HG03565 (cell line): ENCODE results near the gene L2HGDH.
A peak's percentile ranks its signal among the peaks of the same experiment; 100 is the strongest.
"Not testable (repeated sequence)": the region's sequence is repeated elsewhere in the genome, so short reads cannot be mapped to it uniquely, and the experiment has no call there.

Experiments
- ATAC-seq: cut with Tn5 transposase; IDR thresholded peaks from one replicate; pipeline ENCODE4 v1.9.1; 2021; ENCODE audit warnings: mild to moderate bottlenecking, moderate library complexity; ENCODE audit not compliant: unreplicated experiment

L2HGDH gene

GRCh38 chr14:50311972-50312733 is at the start of gene L2HGDH, which contains the start of gene DMAC2L:
Gene L2HGDH (minus strand): TSS chr14:50312229. CDS start chr14:50312150, 79 bp downstream.
Gene DMAC2L (plus strand): TSS chr14:50312324. CDS start chr14:50321488, 9,164 bp downstream.
- ATAC-seq = peak; percentile 84

GRCh38 chr14:50360851-50361250 is 48.8 kb upstream of the L2HGDH start:
- ATAC-seq = no peak

DNA sequence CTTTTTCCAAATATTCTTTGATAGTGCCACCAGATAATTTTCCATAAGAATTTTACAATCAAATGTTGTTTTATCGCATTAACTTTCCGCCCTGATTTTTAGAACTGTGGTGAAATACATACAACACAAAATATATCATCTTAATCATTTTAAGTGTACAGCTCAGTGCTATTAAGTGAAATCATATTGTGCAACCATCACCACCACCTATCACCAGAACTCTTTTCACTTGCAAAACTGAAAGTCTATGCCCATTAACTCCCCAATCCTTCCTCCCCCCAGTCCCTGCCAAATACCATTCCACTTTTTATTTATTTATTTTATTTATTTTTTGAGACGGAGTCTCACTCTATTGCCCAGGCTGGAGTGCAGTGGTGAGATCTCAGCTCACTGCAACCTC is 48.1 kb upstream of the L2HGDH start:
- no peak for ATAC-seq

- no peak for ATAC-seq
Measured at GRCh38 chr14:50359631-50360030, 47.6 kb upstream of the L2HGDH start.

GRCh38 chr14:50357753-50358395 is 45.8 kb upstream of the L2HGDH start:
- no peak for ATAC-seq

DNA sequence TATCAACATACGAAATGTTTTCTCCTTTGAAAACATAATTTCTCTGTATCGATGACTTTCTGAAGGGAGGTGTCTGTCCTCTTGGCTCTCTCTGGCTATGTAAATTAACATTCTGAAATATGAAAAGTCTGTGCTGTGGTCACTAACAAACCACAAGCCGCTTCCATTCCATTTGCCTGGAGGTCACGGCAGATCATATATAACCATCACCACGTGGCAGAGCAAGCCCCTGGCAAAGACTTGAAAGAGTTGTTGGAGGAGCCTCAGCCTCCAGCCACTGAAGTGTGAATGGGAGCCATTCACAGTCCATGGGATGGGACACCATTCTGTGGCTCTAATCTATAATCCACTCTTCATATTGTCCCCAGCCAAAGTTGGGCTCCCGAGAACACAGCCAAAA is 45.1 kb upstream of the L2HGDH start:
- ATAC-seq = no peak

GRCh38 chr14:50356283-50356682 is 44.3 kb upstream of the L2HGDH start:
- not testable (repeated sequence) for ATAC-seq

GRCh38 chr14:50355692-50356091 is 43.7 kb upstream of the L2HGDH start:
- no peak for ATAC-seq

DNA sequence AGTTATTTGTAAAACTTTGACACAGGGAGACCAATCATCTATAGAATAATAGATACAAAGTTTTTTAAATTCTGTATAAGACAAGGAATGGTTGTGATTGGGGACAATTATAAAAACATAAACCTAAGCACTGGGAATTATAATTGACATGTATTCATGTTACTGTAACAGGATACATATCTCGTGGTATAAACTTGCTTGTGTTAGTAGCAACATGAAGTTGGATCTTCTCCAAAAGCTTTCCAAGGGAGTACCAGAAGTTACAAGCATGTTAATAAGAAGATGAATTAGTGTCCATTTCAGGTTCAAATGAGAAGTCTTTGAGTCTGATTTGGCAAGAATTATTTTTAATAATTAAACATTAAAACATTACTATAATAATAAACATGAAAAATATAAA is 42.5 kb upstream of the L2HGDH start:
- ATAC-seq = no peak

DNA sequence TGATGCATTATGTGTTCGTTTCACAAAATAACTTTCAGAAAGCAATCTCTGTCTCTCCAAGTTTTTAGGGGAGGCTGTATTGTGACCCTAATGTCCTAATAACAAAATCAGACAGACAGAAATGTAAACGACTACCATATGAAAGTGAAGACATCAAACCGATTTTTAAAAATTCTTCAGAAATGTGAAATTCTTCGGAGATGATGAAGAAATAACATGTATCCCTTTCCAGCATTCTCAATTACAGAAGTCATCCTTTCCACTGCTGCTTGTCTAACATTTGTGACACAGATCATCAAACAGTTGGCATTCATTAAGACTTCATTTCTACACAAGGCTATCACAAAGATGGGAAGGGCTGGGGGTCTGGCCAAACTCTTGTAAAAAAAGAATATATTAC is 41.1 kb upstream of the L2HGDH start:
- no peak for ATAC-seq

- no peak for ATAC-seq
Measured at GRCh38 chr14:50352584-50352983, 40.6 kb upstream of the L2HGDH start.

DNA sequence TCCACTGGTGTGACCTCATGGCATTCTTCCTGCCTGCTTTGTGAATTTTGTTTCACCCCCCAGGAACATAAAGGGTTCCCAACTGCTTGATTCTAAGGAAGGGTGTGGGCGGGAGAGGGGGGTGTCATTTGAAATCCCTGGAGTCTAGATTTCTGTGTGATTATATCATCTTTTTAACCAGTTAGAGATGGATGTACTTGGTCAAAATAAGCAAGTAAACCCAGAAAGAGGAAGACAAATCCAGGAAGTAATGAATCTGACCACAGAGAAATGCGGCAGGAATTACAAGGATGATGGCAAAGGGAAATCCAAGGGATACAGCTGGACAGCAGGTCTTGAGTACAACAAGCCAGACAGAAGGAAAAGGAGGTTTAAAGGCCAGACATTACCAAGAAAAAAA is 38.9 kb upstream of the L2HGDH start:
- ATAC-seq = no peak

DNA sequence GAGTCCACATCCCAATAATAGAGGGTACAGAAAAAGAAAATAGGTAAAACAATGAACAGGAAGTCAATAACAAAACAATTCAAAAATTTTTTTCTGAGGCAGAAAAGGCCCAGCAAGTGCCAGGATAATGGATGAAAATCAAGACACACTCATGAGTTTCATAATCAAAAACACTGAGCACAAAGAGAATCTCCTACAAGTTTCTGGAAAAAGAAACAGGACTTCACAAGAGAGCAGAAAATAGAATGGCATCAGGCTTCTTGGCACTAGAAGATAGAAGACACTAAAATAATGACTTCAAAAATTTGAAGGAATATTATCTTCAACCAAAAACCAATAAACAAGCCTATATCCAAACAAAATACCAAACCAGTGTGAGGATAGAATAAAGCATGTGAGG is 36.9 kb upstream of the L2HGDH start:
- no peak for ATAC-seq

GRCh38 chr14:50347521-50347920 is 35.5 kb upstream of the L2HGDH start:
- ATAC-seq = no peak

- no peak for ATAC-seq
Measured at GRCh38 chr14:50345846-50346422, 33.9 kb upstream of the L2HGDH start.

DNA sequence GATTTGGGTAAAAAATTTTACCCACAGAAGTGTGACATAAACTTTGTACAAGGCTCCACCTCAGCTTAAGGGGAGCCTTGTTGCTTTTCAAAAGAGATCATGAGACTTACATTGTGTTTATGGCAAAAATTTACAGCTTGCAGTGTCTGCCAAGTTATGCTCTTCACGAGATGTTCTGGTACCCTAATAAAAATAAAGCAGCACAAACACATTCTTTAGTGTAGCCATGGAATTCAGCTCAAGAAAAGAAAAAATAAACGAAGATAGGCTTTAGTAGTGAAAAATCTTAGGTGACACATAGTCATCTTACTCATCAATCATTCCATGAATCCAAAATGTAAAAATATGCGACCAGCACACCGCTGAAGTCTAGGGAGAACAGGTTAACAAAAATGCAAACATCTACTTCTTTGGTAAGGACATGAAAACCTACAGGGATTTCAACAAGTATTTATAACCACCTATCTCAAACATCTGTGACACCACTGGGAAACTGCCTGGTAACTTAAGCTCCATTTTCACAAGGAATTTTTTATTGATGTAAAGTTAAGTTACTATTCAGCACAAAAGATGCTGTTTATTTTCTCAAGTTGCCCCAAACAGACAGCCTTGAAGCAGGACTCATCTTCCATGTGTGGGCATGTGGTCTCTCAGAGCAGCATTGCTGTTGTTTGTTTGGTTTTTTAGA is 33.0 kb upstream of the L2HGDH start:
- no peak for ATAC-seq

DNA sequence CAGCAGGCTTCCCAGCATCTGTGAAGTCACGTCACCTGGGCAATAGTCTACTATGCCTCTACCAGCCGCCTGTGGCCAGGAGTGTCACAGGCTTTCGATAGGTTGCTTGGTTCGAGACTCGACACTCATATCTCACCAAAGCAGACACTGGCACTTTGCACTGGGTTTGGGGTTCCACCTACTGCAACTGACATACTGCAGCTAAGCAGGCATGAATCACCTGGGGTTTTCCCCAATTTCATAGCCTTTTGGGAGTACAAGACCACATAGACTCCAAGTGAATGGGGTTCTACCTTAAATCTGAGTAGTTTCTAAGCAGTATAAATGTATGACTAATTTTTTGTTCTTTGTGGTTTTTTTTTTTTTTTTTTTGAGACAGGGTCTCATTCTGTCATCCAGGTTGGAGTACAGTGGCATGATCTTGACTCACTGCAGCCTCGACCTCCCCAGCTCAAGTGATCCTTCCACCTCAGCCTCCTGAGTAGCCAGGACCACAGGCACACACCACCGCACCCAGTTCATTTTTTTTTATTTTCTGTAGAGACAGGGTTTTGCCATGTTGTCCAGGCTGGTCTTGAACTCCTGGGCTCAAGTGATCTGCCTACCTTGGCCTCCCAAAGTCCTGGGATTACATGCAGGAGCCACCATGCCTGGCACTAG is 32.2 kb upstream of the L2HGDH start:
- peak; percentile 80 for ATAC-seq

GRCh38 chr14:50343434-50343833 is 31.4 kb upstream of the L2HGDH start:
- no peak for ATAC-seq

DNA sequence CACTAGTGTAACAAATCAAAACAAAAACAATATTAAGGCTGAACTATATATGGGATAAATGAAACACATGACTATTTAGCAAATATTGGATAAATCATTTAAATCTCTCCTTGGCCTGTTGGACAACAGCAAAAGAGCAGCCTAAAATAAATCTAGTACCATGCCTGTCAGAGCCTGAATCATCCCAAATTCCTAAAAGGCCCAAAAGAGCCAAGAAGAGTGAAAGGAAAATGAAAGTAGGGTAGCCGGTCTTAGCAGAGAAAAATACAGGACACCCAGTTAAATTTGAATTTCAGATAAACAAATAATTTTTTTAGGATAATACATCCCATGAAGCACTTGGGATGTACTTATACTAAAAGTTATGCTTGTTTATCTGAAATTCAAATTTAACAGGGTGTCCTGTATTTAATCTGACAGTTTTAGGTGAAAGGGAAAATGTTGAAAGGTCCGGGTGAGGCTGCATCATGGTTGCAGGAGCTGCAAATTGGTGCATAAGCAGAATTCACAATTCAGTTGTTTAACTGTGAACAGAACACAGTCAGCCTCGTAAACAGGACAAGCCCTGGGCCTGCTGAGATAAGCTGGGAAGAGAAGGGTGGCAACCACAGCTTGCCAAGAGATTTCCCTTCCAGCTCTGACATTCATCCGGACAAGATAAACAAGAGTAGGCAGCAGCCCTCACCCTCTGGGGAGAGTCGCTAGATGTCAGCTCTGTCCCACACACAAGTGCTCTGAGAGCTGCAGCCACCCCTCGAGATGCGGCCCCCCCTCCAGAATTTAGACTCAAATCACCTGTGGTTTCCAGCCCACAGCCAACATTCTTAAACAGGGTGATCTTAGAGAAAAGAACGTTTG is 30.4 kb upstream of the L2HGDH start:
- peak; percentile 42 for ATAC-seq

GRCh38 chr14:50340963-50341362 is 28.9 kb upstream of the L2HGDH start:
- no peak for ATAC-seq
